Fibroblast of mammary gland (primary cell): ENCODE data around the gene CDC34.

Experiments
- DNase-seq: peaks from one replicate; pipeline ENCODE4 v3.0.0-alpha.2; 2010; ENCODE audit warnings: low read depth
- H3K4me3 ChIP-seq: 2 replicates; pipeline ENCODE4 v1.5.1; 2011; ENCODE audit warnings: low read depth, mild to moderate bottlenecking, low read length, moderate library complexity; ENCODE audit not compliant: control insufficient read depth
- TF ChIP-seq, protein P1 (sequence below): conservative IDR thresholded peaks from 2 replicates; pipeline ENCODE4 v1.5.1; 2011; ENCODE audit warnings: low read depth, low read length, inconsistent platforms; ENCODE audit not compliant: control insufficient read depth, insufficient read depth

Gene CDC34

DNA sequence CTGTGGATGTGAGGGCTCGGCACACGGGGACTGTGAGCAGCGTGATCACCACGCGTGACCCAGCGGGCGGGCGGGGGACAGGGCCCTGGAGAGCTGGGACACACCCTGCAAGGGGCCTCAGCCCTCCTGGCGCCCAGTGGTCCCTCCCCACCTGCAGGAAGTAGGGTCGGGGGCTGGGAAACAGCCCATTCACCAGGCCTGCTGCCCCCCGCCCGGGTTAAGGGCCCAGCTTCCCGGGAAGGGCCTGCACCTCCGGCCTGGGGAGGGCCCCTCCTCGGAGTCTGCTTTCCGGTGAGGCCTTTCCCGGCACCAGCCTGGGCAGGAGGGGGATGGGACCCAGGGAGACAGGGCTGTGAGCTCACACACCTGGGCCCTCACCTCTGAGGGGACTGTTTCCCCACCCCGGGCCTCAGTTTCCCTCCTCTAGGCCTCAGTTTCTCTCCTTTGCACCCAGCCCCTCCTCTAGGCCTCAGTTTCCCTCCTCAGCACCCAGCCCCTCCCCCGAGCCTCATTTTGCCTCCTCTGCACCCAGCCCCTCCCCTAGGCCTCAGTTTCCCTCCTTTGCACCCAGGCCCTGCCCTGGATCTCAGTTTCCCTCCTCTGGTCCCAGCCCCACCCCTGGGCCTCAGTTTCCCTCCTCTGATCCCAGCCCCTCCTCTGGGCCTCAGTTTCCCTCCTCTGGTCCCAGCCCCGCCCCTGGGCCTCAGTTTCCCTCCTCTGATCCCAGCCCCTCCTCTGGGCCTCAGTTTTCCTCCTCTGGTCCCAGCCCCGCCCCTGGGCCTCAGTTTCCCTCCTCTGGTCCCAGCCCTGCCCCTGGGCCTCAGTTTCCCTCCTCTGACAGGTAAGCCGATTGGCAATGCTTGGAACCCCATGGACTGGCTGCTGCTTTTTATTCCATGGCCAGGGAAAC lies 37.1 kb upstream of the CDC34 start:
- no peak for DNase-seq

GRCh38 chr19:495081-495401 lies 36.5 kb upstream of the CDC34 start:
- TF ChIP-seq, protein P1, sequence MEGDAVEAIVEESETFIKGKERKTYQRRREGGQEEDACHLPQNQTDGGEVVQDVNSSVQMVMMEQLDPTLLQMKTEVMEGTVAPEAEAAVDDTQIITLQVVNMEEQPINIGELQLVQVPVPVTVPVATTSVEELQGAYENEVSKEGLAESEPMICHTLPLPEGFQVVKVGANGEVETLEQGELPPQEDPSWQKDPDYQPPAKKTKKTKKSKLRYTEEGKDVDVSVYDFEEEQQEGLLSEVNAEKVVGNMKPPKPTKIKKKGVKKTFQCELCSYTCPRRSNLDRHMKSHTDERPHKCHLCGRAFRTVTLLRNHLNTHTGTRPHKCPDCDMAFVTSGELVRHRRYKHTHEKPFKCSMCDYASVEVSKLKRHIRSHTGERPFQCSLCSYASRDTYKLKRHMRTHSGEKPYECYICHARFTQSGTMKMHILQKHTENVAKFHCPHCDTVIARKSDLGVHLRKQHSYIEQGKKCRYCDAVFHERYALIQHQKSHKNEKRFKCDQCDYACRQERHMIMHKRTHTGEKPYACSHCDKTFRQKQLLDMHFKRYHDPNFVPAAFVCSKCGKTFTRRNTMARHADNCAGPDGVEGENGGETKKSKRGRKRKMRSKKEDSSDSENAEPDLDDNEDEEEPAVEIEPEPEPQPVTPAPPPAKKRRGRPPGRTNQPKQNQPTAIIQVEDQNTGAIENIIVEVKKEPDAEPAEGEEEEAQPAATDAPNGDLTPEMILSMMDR: no peak
- no peak for DNase-seq
- H3K4me3 ChIP-seq: no peak overlapping the region

More for the DNA sequence above, 37.1 kb upstream of the CDC34 start:
- H3K4me3 ChIP-seq: no peak overlapping the region
- TF ChIP-seq, protein P1: no peak

DNA sequence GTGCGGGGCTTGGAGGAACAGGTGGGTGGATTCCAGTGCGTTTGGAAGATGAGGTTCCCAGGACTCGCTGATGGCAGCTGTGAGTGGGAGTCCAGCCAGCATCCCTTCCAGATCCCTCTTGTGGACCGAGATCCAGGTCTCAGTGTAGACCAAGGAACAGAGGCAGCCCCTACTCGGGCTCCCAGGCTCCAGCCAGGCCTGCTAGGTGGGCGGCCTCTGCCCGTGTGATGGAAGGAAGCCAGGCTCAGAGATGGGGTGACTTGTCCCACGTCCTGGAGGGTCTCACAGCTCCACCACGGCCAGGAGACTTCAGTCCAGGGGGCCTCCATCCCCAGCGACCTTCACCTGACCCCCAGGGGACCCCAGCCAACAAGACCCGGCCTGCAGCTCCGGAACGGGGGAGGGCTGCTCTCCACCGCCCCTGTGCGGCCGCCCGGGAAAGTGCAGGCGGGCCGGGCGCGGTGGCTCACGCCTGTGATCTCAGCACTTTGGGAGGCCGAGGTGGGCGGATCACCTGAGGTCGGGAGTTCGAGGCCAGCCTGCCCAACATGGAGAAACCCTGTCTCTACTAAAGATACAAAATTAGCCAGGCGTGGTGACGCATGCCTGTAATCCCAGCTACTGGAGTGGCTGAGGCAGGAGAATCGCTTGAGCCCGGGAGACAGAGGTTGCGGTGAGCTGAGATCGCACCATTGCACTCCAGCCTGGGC lies 36.0 kb upstream of the CDC34 start:
- TF ChIP-seq, protein P1: peak; percentile 45
- no peak overlapping the region for H3K4me3 ChIP-seq
- peak; percentile 49 for DNase-seq

- no peak for DNase-seq
- TF ChIP-seq, protein P1: no peak
- no peak within 1 kb of the TSS for H3K4me3 ChIP-seq
Observed at GRCh38 chr19:496112-496665, 35.4 kb upstream of the CDC34 start, which contains the start of gene MADCAM1. Gene MADCAM1, plus strand, starts transcription at chr19:496486. Its CDS starts 14 bp downstream, at chr19:496500.

DNA sequence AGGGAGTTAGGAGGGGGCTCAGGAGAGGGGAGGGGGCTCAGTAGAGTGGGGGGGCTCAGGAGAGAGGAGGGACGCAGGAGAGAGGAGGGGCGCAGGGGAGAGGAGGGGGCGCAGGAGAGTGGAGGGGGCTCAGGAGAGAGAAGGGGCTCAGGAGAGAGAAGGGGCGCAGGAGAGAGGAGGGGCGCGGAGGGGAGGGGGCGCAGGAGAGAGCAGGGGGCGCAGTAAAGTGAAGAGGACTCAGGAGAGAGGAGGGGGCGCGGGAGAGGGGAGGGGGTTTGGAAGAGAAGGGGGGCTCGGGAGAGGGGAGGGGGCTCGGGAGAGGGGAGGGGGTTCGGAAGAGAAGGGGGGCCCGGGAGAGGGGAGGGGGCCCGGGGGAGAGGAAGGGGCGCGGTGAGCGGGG lies 34.6 kb upstream of the CDC34 start:
- DNase-seq: no peak
- H3K4me3 ChIP-seq: no peak overlapping the region
- TF ChIP-seq, protein P1: no peak

DNA sequence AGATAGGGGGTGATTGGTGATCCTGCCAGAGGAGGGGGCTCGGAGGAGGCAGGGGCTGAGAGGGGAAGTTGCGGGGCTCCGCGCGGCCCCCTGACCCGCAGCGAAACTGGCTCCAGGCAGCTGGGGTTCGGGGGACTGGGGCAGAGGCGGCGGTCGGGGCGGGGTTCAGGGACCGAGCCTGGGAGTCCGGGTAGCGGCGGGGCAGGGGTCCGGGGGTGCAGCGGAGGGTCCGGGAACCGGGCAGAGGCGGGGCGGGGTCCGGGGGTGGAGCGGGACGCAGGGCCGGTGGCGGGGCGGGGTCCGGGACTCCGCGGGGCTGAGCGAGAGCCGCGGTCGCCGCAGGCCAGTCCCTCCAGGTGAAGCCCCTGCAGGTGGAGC lies 34.1 kb upstream of the CDC34 start:
- TF ChIP-seq, protein P1: no peak
- DNase-seq: no peak
- no peak overlapping the region for H3K4me3 ChIP-seq
